ENCODE measurements around the gene TMEM86B. TPM values are rescaled to one million over a fixed set of nuclear protein-coding genes. Genes with fewer than 3 reads are reported as not detected.

TMEM86B gene
- total RNA-seq, 2 experiments from 2014 or later: 11.7 to 11.8 TPM

GRCh38 chr19:55264531-55264930, 36.0 kb upstream of the TMEM86B start:
- POLR2A ChIA-PET: interaction anchor here (1.5 kb wide), 1 partner anchor 11 kb away, joined by 3 read pairs; no protein-coding TSS in a partner anchor

DNA sequence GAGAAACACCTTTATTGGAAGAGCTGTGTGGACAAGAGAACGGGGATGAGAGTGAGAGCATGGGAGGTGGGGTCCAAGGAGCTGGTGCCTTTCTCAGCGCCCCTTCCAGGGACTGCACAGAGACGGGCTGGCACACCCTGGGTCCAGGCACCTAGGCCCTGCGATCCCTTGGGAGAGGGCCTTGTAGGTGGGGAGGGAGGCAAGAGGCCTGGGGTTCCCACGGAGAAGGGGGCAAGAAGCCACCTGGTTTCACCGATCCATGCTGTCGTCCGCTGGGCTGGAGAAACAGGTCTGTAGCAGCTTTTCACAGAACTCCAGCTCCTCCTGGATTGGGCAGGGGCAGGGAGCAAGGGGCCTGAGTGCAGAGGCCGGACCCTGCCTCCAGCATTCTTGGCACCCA, 33.8 kb upstream of the TMEM86B start:
- CTCF ChIA-PET: no interaction called here
- Mint-ChIP-seq H3K27me3 (no peaks in the 10 kb centered on the region), H3K9me3 (no peaks in the 10 kb centered on the region), H3K4me1 (ENCODE audit: low read depth) (peaks cover 17% of the 10 kb centered on the region), H3K36me3 (ENCODE audit: low read depth) (peaks cover 25% of the 10 kb centered on the region), H3K27ac (no peak overlapping the region), H3K4me3 (no peak overlapping the region)
- Histone ChIP-seq H3K4me3 (ENCODE audit: low read length) (no peak overlapping the region), H3K27ac (ENCODE audit: low read depth in 1 of 2, low read length in 2 of 2) (no peak overlapping the region), H3K9me3 (ENCODE audit: control insufficient read depth in 1 of 2, insufficient read depth in 1 of 2, low read length in 2 of 2) (peaks cover 0 to 5% of the 10 kb centered on the region in 2 experiments), H3K4me1 (ENCODE audit: insufficient read depth, low read length) (peaks cover 19% of the 10 kb centered on the region), H3K36me3 (ENCODE audit: insufficient read depth, low read length) (no peaks in the 10 kb centered on the region), H3K27me3 (ENCODE audit: control insufficient read depth in 1 of 2, insufficient read depth in 2 of 2, low read length in 2 of 2) (no peaks in the 10 kb centered on the region)
- intact Hi-C loops (cut with DNase I, micrococcal nuclease): no loop called here
- peak in 1 of 14 experiments; percentile 14 for DNase-seq
- no peak for TF ChIP-seq CTCF (IDR thresholded peaks at IDR 0.05)
- no peak for ATAC-seq (ENCODE audit: poor library complexity)
- POLR2A ChIA-PET: no interaction called here

More at GRCh38 chr19:55264531-55264930, 36.0 kb upstream of the TMEM86B start:
- ATAC-seq (ENCODE audit: poor library complexity) (no peak), DNase-seq (no peak)
- H3K4me3 ChIP-seq (ENCODE audit: low read length): no peak overlapping the region
- H3K9me3 Mint-ChIP-seq: no peaks in the 10 kb centered on the region
- no peak overlapping the region for H3K4me3 Mint-ChIP-seq
- H3K4me1 Mint-ChIP-seq (ENCODE audit: low read depth): peaks cover 8% of the 10 kb centered on the region
- no peaks in the 10 kb centered on the region for H3K27me3 ChIP-seq (ENCODE audit: control insufficient read depth in 1 of 2, insufficient read depth in 2 of 2, low read length in 2 of 2)
- peaks cover 7% of the 10 kb centered on the region for H3K4me1 ChIP-seq (ENCODE audit: insufficient read depth, low read length)
- CTCF ChIA-PET: no interaction called here
- H3K27ac ChIP-seq (ENCODE audit: low read depth in 1 of 2, low read length in 2 of 2): no peak overlapping the region
- intact Hi-C loops (cut with DNase I, micrococcal nuclease): no loop called here
- H3K27ac Mint-ChIP-seq: no peak overlapping the region
- H3K36me3 ChIP-seq (ENCODE audit: insufficient read depth, low read length): peaks cover 2% of the 10 kb centered on the region
- H3K36me3 Mint-ChIP-seq (ENCODE audit: low read depth): peaks cover 18% of the 10 kb centered on the region
- peaks cover 0 to 5% of the 10 kb centered on the region in 2 experiments for H3K9me3 ChIP-seq (ENCODE audit: control insufficient read depth in 1 of 2, insufficient read depth in 1 of 2, low read length in 2 of 2)
- H3K27me3 Mint-ChIP-seq: no peaks in the 10 kb centered on the region
- no peak for TF ChIP-seq CTCF (IDR thresholded peaks at IDR 0.05)

GRCh38 chr19:55261671-55262126, 33.1 kb upstream of the TMEM86B start:
- Histone ChIP-seq H3K27me3 (ENCODE audit: control insufficient read depth in 1 of 2, insufficient read depth in 2 of 2, low read length in 2 of 2) (no peaks in the 10 kb centered on the region), H3K27ac (ENCODE audit: low read depth in 1 of 2, low read length in 2 of 2) (no peak overlapping the region), H3K9me3 (ENCODE audit: control insufficient read depth in 1 of 2, insufficient read depth in 1 of 2, low read length in 2 of 2) (peaks cover 0 to 5% of the 10 kb centered on the region in 2 experiments), H3K36me3 (ENCODE audit: insufficient read depth, low read length) (no peaks in the 10 kb centered on the region), H3K4me1 (ENCODE audit: insufficient read depth, low read length) (peaks cover 25% of the 10 kb centered on the region), H3K4me3 (ENCODE audit: low read length) (no peak overlapping the region)
- Mint-ChIP-seq H3K9me3 (no peaks in the 10 kb centered on the region), H3K4me1 (ENCODE audit: low read depth) (peaks cover 24% of the 10 kb centered on the region), H3K36me3 (ENCODE audit: low read depth) (peaks cover 30% of the 10 kb centered on the region), H3K4me3 (no peak overlapping the region), H3K27me3 (no peaks in the 10 kb centered on the region), H3K27ac (no peak overlapping the region)
- DNase-seq: peak in 1 of 14 experiments; percentile 21
- no peak for ATAC-seq (ENCODE audit: poor library complexity)
- TF ChIP-seq CTCF (IDR thresholded peaks at IDR 0.05): no peak
- intact Hi-C loops (cut with DNase I, micrococcal nuclease): no loop called here
- CTCF ChIA-PET: no interaction called here
- POLR2A ChIA-PET: interaction anchor here (0.7 kb wide), 1 partner anchor 175 kb away, joined by 3 read pairs; no protein-coding TSS in a partner anchor
